HEK293T (cell line): ENCODE results near the gene STK24.

Experiments
- CTBP1 ChIP-seq: fragments of 450-650 bp; IDR thresholded peaks from 2 replicates; pipeline ENCODE4 v1.6.1; 2016; ENCODE audit warnings: borderline replicate concordance
- FOXK2 ChIP-seq: fragments of 450-650 bp; IDR thresholded peaks from 2 replicates; pipeline ENCODE4 v1.6.1; 2016; ENCODE audit warnings: mild to moderate bottlenecking
- LEF1 ChIP-seq: fragments of 450-650 bp; IDR thresholded peaks from 2 replicates; pipeline ENCODE4 v1.6.1; 2017; ENCODE audit warnings: mild to moderate bottlenecking, borderline replicate concordance
- SP1 ChIP-seq: fragments of 450-650 bp; IDR thresholded peaks from 2 replicates; pipeline ENCODE4 v1.6.1; 2017

DNA sequence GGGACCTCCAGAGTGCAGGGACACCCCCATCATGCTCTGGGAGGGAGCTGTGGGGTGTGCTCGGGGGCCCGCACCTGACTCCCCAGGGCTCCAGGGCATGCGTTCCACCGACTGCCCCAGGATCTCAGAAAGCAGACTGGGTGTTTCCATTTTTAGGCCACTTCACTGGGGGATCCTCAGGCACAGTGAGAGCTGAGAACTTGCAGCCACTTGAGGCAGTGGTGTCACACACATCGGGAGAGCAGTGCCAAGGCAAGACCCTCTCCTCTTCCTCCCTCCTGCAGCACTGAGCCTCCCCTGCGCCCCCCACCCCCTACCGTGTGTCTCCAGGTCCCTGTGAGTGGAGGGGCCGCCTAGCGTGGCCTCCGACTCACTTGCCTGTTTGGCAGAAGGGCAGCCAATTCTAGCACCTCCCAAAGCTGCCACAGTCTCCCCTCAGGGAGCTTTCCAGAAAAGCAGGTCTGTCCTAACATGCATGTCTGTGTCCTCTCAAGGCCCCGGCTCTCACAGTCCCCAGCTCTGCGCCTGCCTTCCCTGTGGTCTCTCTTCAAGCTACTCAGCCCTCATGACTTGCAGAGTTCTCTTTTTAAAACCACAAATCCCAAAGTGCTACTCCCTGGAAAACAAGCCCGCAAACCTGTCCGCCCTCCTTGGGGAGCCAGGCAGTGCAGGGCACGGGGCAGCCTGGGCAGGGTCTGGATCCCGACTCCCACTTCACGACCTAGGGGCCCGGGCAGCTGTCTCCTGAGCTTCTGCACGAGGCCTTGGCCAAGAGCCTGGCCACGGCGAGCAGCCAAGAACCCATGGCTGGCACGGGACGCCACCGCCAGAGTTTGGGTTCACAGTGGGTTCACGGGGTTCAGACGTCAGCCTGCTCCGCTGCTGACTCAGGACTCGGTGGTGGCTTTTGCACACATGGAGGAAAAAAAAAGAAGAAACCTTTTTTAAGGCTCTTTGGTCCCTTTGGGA is 94.1 kb downstream of the STK24 start:
- TF ChIP-seq LEF1: no peak
- no peak for TF ChIP-seq SP1
- TF ChIP-seq CTBP1: no peak
- no peak for TF ChIP-seq FOXK2
